BLaER1 (cell line): ENCODE results near the gene SET.

ENCODE experiments used
- H3K27ac ChIP-seq: shearing (Covaris generic); formaldehyde crosslinking; 2 replicates; pipeline ENCODE4 v1.8.1; 2022
- H3K27me3 ChIP-seq: shearing (Covaris generic); formaldehyde crosslinking; 2 replicates; pipeline ENCODE4 v1.8.1; 2022
- H3K36me3 ChIP-seq: shearing (Covaris generic); formaldehyde crosslinking; 2 replicates; pipeline ENCODE4 v1.8.1; 2022
- H3K4me1 ChIP-seq: shearing (Covaris generic); formaldehyde crosslinking; 2 replicates; pipeline ENCODE4 v1.8.1; 2022
- H3K4me2 ChIP-seq: shearing (Covaris generic); formaldehyde crosslinking; 2 replicates; pipeline ENCODE4 v1.8.1; 2022
- H3K4me3 ChIP-seq: shearing (Covaris generic); formaldehyde crosslinking; 2 replicates; pipeline ENCODE4 v1.8.1; 2022
- H3K9ac ChIP-seq: shearing (Covaris generic); formaldehyde crosslinking; 2 replicates; pipeline ENCODE4 v1.8.1; 2022
- H3K9me3 ChIP-seq: shearing (Covaris generic); formaldehyde crosslinking; 2 replicates; pipeline ENCODE4 v1.8.1; 2022
- H4K20me1 ChIP-seq: shearing (Covaris generic); formaldehyde crosslinking; 2 replicates; pipeline ENCODE4 v1.8.1; 2022
- Cebpa-rat ChIP-seq: shearing (Covaris generic); IDR thresholded peaks from 2 replicates; pipeline ENCODE4 v1.8.1; 2022

The SET gene

DNA sequence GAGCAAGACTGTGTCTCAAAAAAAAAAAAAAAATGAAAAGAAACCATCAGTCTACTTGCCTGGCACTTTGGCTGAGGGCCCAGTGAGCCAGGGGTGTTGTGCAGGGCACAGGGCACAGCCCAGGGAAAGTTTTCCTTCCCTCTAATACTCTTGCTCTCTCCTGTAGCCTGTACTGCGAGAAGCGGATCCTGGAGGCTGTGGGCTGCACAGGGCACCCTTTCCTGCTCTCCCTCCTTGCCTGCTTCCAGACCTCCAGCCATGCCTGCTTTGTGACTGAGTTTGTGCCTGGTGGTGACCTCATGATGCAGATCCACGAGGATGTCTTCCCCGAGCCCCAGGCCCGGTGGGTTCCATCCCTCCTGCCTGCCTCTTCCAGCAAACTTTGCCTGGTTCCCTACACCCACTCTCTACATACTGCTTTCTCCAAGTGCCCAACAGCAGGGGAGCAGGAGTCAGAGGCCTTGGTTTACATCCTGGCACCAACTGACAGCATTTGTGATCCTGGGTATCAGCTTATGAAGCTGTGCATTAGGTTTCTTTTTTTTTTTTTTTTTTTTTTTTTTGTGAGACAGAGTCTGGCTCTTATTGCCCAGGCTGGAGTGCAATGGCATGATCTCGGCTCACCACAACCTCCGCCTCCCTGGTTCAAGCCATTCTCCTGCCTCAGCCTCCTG, 27.7 kb downstream of the SET start:
- H3K9ac ChIP-seq, result no peak overlapping the region
- H4K20me1 ChIP-seq, result no peaks in the 10 kb centered on the region
- TF ChIP-seq Cebpa-rat, result no peak
- H3K9me3 ChIP-seq, result no peaks in the 10 kb centered on the region
- H3K4me3 ChIP-seq, result no peak overlapping the region
- H3K36me3 ChIP-seq, result peaks cover 99% of the 10 kb centered on the region
- peaks cover 28% of the 10 kb centered on the region for H3K4me1 ChIP-seq
- no peak overlapping the region for H3K4me2 ChIP-seq
- H3K27me3 ChIP-seq, result no peaks in the 10 kb centered on the region
- no peak overlapping the region for H3K27ac ChIP-seq

DNA sequence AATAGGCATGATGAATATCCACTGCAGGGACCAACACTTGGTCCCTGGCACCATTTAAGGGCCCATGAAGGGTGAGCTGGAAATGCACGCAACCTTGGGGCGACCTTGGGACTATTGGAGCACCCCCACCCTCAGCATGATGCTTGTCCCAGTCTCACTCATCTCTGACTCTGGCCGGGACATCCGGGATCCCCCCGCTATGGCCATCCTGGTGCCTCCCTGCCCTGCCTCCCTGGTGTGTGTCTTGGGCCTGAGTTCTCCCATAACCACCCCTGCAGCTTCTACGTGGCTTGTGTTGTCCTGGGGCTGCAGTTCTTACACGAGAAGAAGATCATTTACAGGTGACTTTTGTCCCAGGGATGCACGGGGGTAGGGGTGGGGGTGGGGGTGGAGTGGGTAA, 29.0 kb downstream of the SET start:
- H3K27me3 ChIP-seq, result no peaks in the 10 kb centered on the region
- peaks cover 42% of the 10 kb centered on the region for H3K4me1 ChIP-seq
- no peak for TF ChIP-seq Cebpa-rat
- no peak overlapping the region for H3K4me3 ChIP-seq
- no peaks in the 10 kb centered on the region for H3K9me3 ChIP-seq
- H3K36me3 ChIP-seq, result peaks cover 93% of the 10 kb centered on the region
- H4K20me1 ChIP-seq, result no peaks in the 10 kb centered on the region
- H3K27ac ChIP-seq, result no peak overlapping the region
- H3K4me2 ChIP-seq, result no peak overlapping the region
- H3K9ac ChIP-seq, result no peak overlapping the region

DNA sequence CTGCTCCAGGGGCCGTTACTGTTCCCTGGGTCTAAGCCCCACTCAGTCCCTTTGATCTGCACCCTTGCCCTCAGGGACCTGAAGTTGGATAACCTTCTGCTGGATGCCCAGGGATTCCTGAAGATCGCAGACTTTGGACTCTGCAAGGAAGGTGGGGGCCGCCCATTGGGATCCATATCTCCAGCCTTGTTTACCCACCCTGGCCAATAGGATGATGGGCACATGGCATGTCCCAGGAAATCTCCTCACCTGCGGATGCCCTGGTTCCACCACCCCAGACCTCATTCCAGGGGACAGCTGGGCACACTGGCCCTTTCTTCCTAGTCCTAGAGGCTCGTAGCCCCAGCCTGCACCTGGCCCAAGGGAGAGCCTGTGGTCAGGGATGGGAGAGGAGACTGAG, 29.5 kb downstream of the SET start:
- no peak overlapping the region for H3K9ac ChIP-seq
- H4K20me1 ChIP-seq, result no peaks in the 10 kb centered on the region
- H3K27me3 ChIP-seq, result no peaks in the 10 kb centered on the region
- TF ChIP-seq Cebpa-rat, result no peak
- no peaks in the 10 kb centered on the region for H3K9me3 ChIP-seq
- H3K4me1 ChIP-seq, result peaks cover 46% of the 10 kb centered on the region
- H3K27ac ChIP-seq, result no peak overlapping the region
- H3K4me2 ChIP-seq, result no peak overlapping the region
- no peak overlapping the region for H3K4me3 ChIP-seq
- peaks cover 89% of the 10 kb centered on the region for H3K36me3 ChIP-seq

DNA sequence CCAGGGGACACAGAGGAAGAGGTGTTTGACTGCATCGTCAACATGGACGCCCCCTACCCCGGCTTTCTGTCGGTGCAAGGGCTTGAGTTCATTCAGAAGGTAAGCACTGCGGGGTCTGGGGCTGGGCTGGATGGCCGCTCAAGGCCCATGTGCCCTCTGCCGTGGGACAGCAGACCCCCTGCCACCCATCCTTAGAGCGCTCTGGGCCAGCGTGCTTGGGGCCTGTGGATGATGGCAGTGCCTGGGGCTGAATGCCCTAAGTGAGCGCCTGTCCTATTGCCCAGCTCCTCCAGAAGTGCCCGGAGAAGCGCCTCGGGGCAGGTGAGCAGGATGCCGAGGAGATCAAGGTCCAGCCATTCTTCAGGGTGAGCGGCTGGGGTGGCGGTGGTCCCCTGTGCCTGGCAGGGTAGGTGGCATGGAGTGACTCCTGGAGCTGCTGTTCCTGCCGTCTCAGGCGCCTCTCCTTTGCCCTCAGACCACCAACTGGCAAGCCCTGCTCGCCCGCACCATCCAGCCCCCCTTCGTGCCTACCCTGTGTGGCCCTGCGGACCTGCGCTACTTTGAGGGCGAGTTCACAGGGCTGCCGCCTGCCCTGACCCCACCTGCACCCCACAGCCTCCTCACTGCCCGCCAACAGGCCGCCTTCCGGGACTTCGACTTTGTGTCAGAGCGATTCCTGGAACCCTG, 31.0 kb downstream of the SET start:
- Histone ChIP-seq H3K9ac (0 out of 2 replicates have a peak overlapping the region, but pooled peaks have one; percentile 41), H3K36me3 (peaks cover 73% of the 10 kb centered on the region)

DNA sequence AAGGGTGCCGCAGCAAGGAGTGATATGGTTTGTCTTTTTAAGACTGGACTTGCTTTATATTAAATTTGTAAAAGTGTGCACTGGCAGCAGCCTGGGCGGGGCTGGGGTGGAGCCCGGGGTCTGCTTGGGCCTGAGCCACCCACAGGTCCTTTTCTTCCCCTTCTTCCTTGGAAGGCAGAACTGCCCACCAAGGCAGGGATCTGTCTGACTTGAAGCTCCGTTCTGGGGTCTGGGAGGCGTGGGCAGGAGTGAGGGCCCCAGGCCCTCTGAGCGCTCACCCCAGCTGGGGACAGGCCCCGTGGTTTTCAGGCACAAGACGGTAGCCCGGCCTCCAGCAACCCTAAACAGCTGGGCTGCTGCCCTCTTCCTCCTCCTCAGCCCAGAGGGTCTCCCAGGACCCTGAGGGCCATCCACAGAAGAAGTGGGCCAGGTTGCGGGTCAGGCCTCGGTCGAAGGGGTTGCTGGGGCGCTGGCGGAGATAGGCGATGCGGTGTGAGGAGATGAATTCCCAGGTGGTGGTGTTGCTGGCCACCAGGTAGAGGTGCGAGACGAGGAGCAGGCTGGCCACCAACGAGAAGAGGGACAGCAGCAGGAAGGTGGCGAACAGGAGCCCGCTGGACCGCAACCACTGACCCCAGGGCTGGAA, 31.9 kb downstream of the SET start:
- Histone ChIP-seq H3K36me3 (peaks cover 64% of the 10 kb centered on the region), H3K9ac (0 out of 2 replicates have a peak overlapping the region, but pooled peaks have one; percentile 41), H3K9me3 (no peaks in the 10 kb centered on the region), H3K4me3 (no peak overlapping the region), H4K20me1 (no peaks in the 10 kb centered on the region), H3K4me1 (peaks cover 58% of the 10 kb centered on the region), H3K27ac (peak overlapping the region; percentile 35; the same call in 1 of the 2 replicates), H3K27me3 (no peaks in the 10 kb centered on the region), H3K4me2 (peak overlapping the region; percentile 26; the same call in 1 of the 2 replicates)
- TF ChIP-seq Cebpa-rat, result no peak

More for the DNA sequence above, 31.0 kb downstream of the SET start:
- peak overlapping the region; percentile 26; the same call in 1 of the 2 replicates for H3K4me2 ChIP-seq
- no peaks in the 10 kb centered on the region for H4K20me1 ChIP-seq
- TF ChIP-seq Cebpa-rat, result no peak
- H3K9me3 ChIP-seq, result no peaks in the 10 kb centered on the region
- H3K27ac ChIP-seq, result peak overlapping the region; percentile 35; the same call in 1 of the 2 replicates
- no peaks in the 10 kb centered on the region for H3K27me3 ChIP-seq
- H3K4me1 ChIP-seq, result peaks cover 50% of the 10 kb centered on the region
- H3K4me3 ChIP-seq, result no peak overlapping the region

DNA sequence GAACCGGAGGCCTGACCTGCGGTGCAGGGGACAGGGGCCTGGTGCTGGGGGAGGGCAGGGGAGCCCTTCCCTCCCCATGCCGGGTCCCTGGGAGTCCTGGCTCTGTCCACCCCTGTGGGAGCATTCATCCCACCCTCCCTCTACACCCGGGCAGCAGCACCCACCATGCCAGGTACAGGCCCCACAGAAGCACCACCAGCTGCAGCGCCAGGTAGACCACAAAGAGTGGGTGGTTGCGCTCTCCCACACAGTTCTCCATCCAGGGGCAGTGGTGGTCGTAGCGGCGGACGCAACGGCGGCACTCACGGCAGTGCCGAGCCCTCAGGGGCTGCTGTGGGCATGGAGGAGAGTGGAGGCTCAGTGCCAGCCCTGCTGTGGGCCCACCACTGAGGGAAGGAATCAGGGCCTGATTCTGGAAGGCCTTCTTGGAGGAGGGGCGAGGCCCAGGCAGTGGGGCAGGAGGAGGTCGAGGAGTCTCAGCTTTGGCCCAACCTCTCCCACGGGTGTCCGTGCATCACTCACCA, 32.5 kb downstream of the SET start:
- no peak overlapping the region for H3K9ac ChIP-seq
- H3K4me1 ChIP-seq, result peaks cover 63% of the 10 kb centered on the region
- H3K9me3 ChIP-seq, result no peaks in the 10 kb centered on the region
- no peak overlapping the region for H3K4me2 ChIP-seq
- no peaks in the 10 kb centered on the region for H3K27me3 ChIP-seq
- TF ChIP-seq Cebpa-rat, result no peak
- no peak overlapping the region for H3K27ac ChIP-seq
- H4K20me1 ChIP-seq, result no peaks in the 10 kb centered on the region
- no peak overlapping the region for H3K4me3 ChIP-seq
- peaks cover 58% of the 10 kb centered on the region for H3K36me3 ChIP-seq

DNA sequence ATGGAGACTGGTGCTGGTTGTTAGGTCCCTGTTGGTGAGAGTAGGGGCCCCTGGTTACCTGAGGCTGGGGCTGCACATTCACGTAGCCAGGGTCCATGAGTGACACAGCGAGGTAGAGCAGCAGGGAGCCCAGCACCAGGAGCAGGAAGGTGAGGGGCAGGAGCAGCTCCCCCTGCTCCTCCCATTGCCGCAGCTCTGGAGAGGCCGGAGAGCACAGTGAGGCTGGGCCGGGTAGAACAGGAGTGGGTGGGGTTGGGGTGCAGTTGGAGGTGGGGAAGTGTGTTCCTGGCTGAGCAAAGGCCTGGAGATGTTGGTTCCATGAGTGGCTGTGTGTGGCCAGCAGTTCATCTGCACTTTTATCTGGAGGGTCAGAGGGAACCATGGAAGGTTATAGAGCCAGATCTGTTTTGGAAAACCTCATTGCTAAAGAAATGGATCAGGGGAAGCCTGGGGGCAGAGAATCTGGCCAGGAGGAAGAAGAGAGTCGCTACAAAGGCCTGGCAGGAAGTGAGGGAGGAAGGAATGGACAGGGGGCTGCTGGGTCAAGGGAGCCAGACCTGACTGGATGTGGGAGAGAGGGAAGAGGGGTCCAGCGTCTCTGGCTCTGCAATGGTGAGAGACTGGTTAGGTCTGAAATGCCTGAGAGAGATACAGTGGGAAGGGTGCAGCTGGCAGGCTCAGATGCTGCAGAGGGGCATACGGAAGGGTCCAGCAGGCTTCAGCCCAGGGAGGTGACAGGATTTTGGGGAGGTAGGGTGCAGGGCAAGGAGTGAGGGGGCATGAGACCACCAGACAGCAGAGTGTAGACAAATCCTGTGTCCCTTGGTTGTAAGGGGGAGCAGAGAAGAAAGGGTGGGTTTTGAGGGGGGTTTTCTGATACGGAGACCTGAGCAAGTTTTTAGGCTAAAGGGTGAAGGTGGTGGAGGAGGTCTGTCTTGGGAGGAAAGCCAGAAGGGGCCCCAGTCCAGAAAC, 33.6 kb downstream of the SET start:
- Histone ChIP-seq H4K20me1 (no peaks in the 10 kb centered on the region), H3K9me3 (no peaks in the 10 kb centered on the region), H3K4me1 (peaks cover 75% of the 10 kb centered on the region), H3K4me2 (peak overlapping the region; percentile 95), H3K27me3 (no peaks in the 10 kb centered on the region), H3K36me3 (peaks cover 47% of the 10 kb centered on the region), H3K4me3 (peak overlapping the region; percentile 78; the same call in 1 of the 2 replicates), H3K27ac (peak overlapping the region; percentile 26; the same call in 1 of the 2 replicates), H3K9ac (peak overlapping the region; percentile 83)
- no peak for TF ChIP-seq Cebpa-rat

DNA sequence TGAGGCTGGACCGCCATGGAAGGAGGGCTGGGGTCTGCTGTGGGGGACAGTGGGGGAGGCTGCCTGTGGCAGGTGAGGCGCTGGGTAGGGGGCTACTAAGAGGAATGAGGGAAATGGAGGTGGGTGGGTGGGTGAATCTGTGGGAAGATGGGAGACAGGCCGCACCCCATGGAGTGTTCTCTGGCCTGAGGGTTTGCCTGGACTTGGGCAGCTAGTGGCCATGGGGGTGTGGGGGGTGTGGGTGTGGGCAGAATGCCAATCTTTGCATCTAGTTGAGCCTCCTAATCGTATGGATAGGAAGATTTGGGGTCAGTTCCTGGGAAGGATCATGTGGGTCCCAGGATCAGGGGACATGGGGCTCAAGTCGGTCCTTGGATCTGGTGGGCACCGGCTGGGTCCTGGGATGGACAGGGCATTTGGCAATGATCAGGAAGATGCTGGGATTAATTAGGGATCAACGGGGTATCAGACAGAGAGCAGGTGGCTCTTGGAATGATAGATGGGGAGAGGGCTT, 34.4 kb downstream of the SET start:
- Histone ChIP-seq H3K9me3 (no peaks in the 10 kb centered on the region), H3K9ac (peak overlapping the region; percentile 83), H3K36me3 (peaks cover 41% of the 10 kb centered on the region), H4K20me1 (no peaks in the 10 kb centered on the region), H3K27me3 (no peaks in the 10 kb centered on the region), H3K4me2 (peak overlapping the region; percentile 95), H3K4me1 (peaks cover 82% of the 10 kb centered on the region), H3K27ac (peak overlapping the region; percentile 78), H3K4me3 (peak overlapping the region; percentile 78)
- TF ChIP-seq Cebpa-rat, result no peak
